ENCODE data around the gene TSKU.
"Not testable (repeated sequence)": the region's sequence is repeated elsewhere in the genome, so short reads cannot be mapped to it uniquely, and the experiment has no call there.

TSKU gene

DNA sequence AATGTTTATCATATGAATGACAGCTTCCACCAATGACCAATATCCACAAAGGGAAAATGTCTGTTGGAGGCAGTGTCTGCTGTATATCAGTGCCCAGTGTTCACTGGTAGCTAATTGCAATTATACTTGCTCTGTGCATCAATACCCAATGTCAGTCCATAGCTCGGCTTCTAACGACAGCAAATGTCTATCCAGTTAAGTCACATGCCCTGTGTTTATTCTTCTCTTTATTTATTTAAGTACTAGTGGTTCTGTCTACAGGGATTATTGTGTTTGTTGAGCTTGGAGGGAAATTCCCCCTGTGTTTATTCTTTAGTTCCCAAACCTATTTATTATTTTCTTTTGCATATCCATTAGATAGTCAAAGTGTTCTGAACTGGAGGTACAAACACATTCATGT lies 18.6 kb downstream of the TSKU start:
- peak; percentile 7 for DNase-seq (ENCODE audit: low spot score)

DNA sequence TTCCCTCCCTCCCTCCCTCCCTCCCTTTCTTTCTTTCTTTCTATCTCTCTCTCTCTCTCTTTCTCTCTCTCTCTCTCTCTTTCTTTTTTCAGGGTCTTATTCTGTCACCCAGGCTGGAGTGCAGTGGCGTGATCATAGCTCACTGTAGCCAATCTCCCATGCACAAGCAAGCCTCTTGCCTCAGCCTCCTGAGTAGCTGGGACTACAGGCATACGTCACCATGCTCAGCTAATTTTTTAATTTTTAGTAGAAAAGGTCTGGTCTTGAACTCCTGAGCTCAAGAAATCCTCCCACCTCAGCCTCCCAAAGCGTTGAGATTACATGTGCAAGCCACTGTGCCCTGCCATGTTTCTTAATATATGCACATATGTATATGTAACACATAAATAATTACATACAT lies 19.0 kb downstream of the TSKU start:
- no peak for DNase-seq (ENCODE audit: low spot score)

DNA sequence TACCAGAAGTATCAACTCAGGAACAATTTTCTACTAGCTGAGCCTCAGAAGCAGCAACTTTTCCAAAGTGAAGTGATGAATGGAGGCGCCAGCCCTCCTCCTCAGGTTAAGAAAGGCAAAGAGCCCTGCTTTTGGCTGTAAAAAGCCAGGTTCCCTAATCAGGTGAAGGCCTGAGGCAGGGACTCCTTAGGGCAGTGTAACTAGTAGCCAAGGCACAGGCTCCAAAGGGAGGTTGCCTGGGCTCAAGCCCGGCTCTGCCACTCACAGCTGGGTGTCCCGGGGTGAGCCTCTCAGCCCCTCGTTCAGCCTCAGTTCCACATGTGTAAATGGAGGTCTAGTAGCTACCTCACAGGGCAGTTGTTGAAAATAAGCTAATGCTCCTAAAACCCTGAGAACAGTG lies 19.5 kb downstream of the TSKU start:
- no peak for DNase-seq (ENCODE audit: low spot score)

DNA sequence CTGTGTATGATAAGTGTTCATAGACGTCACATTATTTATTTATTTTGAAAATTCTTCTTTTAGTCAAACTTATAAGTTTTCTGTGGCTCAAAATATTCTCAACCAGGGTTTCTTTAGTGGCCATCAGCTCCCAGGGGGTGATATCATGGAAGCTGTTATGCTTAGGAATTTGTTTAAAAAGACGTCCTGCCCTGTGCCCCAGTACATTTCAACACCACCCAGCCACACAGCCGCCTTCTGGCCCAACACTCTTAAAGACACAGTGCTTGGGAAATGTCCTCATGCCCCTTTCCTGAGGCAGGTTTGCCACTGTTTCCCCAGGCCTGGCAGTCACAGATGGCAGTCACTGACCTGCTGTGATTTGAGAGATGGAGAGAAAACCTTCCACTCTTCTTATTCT lies 19.9 kb downstream of the TSKU start:
- DNase-seq (ENCODE audit: low spot score) = peak; percentile 84

DNA sequence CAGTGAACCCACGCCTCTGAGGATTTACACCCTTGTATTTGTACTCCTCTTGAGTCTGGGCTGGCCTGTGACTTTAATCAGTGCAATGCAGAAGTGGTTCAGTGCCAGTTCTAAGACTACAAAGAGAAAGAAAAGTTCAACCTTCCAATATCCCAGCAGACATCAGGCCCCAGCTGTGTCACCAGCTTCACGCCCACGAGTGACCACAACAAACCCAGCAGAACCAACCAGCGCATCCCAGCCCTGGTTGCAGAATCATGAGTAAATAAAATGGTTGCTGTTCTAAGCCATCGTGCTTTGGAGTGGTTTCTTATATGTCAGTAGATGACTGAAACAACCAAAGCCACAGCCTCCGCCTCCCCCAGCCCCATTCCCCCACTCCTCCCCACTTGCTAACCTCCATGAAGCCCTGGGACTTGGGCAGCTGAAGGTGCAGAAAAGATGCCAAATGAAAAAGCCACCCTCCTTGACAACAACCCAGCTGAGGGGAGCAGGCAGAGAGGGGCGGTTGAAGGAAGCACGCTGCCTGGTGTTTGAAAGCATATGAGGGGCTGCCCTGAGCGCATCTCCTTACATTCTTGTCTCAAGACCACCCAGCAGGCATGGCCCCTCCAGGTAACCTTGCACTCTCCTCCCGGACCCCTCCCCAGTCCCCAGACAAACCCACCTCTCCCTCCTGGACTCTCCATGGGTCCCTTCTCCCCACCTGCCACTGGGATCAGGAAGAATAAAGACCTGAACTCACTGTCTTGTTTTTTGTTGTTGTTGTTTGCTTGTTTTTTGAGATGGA lies 20.9 kb downstream of the TSKU start:
- DNase-seq (ENCODE audit: low spot score) = peak; percentile 70

DNA sequence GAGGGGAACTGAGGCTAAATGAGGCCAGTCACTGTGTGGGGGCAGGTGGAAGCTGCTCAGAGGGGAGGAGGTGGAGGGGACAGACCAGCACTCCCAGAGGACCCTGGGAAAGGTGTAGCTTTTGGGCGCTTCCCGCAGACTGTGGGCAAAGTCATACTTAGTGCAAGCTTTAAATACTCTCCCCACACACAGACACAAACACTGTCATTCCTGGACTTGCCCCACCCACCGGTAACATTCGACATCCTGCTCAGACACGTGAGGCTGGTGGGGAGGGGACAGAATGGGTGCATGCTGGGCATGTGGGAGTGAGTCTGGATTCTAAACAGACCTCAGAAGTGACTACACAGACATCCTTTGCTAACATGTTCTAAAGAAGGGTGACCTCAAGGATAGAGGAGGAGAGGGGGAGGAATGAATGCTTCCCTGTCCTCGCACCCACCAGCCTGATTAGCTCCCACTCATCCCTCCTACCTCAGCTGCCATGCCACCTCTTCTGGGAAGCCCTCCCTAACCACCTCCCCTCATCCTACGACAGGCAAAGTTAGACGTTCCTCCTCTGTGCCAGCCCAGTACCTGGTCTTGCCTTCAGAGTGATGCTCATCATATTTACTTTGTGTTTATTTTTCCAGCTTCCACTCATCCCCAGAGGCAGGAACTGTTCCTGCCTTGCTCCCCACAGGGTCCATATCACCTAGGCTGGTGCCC lies 22.2 kb downstream of the TSKU start:
- peak; percentile 23 for DNase-seq (ENCODE audit: low spot score)

DNA sequence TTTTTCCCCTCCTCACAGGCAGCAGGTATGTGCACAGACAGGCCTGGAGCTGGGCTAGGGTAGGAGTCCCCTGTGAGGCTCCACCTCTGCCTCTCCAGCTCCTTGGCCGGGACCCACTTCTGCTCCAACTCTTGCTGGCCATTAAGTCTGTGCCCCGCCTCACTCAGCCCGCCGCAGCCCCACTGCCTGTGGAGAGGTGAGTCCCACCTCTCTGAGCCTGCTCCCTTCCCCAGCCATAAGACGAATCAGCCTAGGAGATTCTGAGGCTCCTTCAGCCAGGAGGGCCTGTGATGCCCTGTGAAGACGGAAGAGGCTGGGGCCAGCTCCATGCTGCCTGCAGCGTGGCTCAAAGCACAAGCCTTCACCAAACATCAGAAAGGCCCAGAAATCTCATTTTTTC lies 23.0 kb downstream of the TSKU start:
- no peak for DNase-seq (ENCODE audit: low spot score)

DNA sequence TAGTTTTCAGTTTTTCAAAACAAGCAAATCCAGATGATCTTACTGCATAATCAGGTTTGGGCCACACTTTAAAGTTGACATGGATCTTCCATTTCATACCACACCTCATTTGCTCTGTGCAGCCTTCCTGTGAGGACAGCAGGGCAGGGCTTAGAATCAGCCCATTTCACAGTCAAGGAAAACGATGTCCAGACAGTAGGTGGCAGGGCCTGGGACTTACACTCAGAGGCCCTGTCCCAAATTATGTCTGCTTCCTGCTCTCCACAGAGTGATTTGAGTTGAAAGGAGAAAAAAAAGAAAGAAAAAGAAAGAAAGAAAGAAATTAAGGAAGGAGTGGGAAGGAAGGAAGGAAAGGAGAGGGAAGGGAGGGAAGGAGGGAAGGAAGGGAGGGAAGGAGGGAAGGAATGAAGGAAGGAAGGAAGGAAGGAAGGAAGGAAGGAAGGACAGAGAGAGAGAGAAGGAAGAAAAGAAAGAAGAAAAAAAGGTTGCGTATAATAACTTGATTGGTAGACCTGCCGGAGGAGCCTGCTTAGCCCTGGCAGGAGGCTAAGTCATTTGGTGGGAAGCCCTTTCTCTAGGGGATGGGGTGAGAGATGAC lies 23.6 kb downstream of the TSKU start:
- DNase-seq (ENCODE audit: low spot score) = no peak

DNA sequence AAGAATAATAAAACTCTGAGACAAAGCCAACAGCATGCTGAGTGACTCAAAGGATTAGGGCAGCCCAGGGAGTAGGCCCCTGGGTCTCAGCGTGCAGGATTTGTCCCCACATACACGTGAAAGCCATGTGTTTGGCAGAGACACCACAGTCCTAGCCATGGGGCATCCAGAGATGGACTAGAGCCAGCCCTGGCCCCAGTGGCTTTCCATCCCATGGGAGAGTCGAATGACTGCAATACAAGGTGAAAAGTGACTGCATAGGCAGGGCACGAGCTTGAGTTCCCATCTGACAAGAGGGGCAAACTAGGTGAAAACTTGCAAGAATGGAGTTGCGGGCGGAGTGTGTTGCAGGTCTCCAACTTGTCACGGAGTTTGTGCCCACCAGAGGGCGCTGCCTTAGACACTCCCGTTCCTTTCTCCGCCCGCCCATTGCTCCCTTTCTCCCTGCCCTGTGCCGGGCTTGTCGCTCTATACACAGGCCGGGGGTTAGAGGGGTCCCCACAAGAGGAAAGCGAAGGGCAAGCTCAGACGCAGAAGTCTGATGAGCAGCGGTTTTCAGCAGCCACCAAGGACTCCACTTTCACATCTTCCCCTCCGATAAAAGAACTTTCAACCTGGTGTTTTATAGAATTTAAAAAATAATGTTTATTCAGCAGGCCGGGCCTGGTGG lies 24.2 kb downstream of the TSKU start:
- DNase-seq (ENCODE audit: low spot score) = peak; percentile 85

DNA sequence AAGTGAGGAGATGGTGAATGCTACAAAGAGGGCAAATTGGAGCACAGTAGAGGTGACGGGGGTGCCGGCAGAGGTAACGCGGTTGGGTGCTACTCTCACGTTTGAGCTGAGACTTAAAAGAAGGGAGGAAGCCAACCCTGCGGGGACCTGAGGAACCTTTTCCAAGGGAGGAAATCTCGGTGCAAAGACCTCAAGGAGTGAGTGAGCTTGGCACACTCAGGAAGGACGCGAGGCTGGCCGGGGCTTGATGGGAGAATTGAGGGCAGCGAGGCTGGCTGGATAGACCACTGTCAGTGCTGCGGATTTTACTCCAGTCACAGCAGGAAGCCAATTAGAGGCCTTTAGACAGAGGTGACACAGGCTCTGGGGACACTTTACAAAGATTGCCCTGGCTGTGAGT lies 25.0 kb downstream of the TSKU start:
- DNase-seq (ENCODE audit: low spot score) = no peak

DNA sequence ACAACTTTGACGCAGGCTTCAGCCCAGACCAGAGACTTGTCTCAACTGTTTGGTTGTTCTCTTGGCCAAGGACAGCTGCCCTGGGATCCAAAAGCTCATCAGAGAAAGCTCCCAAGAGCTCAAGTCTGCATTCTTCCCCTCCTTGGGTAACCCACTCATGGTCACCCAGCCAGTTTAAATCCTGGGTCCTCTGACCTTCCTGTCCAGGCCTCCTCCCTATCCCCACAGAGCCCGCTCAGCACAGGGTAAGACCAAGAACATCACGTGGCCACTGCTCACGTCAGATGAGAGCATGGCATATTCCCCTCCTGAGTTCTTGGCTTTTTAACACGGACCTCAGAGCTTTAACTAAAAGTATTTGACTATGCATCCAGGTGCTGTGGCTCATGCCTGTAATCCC lies 25.8 kb downstream of the TSKU start:
- no peak for DNase-seq (ENCODE audit: low spot score)

DNA sequence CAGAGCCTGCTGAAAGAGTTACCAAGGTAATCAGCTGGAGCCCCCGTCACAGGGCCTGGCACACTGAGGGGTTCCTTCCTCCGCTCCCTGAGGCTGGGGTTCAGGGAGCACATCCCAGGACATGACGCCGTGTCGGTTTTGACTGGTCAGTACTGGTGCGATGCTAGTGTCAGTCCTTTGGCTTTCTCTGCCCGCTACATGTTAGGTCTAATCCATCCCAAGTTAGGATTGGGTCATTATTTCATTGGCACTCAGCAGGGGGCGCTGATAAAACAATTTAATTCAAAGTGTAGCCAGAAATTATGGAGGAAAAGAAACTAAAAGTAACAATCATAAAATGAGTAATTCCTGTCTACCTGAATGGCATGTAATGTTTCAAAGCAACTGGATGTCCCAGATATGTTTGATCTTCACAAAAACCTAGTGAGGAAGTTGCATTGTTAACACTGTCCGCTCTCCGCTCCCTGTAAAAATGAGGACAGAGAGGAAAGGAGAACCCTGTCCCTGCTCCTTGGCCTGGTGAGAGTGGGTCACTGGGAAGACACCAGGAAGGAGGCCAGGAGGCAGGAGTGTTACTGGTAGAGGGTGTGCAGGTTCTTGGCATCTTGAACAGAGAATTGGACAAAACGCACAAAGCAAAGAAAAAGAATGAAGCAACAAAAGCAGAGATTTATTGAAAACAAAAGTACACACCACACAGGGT lies 27.1 kb downstream of the TSKU start:
- DNase-seq (ENCODE audit: low spot score) = peak; percentile 49

DNA sequence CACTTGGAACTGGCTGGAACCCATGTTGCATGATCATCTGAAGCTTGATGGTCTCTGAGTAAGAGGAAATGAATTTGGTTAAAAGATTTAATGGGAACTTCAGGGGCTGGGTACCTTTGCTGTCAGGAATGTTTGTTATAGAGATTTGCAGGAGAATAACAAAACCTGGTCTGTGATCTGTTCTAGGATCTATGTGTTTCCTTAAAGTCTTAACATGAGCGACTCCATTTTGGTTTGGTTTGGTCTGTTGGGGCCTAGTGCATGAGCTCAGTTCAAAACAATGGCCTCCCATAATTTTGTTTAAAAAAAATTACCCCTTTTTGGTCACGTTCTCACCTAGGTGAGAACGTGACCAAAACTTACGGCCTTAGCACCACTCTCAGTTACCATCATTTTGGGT lies 28.1 kb downstream of the TSKU start:
- no peak for DNase-seq (ENCODE audit: low spot score)

DNA sequence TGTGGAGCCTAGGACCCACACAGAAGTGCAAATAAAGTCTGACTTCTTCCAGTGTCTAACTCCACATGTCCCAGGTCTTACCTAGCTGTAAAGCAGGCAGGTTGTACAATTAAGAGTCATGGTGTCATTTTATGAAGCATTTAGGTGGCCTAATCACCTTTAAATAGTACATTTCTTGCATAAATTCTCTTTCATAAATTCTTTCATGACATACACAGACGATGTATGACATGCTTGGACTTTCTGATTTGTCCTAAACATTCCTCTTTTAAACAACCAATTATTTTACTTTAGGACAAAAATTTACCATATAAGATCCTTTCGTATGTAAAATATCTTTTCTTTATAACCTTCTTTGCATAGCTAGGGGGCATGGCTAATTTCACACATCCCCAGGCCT lies 31.3 kb downstream of the TSKU start:
- no peak for DNase-seq (ENCODE audit: low spot score)

DNA sequence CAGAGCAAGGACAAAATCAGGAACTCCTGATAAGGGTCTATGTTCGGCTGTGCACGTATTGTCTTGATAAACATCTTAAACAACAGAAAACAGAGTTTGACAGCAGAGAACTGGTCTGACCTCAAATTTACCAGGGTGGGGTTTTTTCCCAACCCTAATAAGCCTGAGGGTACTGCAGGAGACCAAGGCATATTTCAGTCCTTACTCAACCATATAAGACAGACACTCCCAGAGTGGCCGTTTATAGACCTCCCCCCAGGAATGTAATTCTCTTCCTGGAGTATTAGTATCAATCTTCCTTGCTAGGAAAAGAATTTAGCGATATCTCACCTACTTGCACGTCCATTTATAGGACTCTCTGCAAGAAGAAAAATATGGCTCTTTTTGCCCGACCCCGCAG lies 32.5 kb downstream of the TSKU start:
- DNase-seq (ENCODE audit: low spot score) = not testable (repeated sequence)

DNA sequence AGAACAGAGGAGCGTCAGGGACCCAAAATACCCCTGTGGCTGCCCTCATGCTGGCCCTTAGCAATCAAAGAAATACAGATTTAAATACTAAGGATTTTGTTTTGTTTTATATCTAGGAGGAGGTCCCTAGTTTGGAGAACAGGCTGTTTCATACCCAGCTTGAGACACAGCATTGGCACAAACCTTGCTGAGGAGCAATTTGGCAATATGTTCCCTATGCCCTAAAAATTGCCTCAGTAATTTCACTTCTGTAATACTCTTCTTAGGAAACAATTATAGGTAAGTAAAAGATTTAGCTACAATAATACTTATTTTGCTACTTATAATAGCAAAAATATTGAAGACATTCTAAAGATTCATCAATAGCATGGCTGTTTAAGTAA lies 37.0 kb downstream of the TSKU start:
- no peak for DNase-seq (ENCODE audit: low spot score)

DNA sequence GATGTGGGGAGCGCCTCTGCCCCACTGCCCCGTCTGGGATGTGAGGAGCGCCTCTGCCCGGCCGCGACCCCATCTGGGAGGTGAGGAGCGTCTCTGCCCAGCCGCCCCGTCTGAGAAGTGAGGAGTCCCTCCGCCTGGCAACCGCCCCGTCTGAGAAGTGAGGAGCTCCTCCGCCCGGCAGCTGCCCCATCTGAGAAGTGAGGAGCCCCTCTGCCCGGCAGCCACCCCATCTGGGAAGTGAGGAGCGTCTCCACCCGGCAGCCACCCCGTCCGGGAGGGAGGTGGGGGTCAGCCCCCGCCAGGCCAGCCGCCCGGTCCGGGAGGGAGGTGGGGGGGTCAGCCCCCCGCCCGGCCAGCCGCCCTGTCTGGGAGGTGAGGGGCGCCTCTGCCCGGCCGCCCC lies 38.2 kb downstream of the TSKU start:
- DNase-seq (ENCODE audit: low spot score) = not testable (repeated sequence)

DNA sequence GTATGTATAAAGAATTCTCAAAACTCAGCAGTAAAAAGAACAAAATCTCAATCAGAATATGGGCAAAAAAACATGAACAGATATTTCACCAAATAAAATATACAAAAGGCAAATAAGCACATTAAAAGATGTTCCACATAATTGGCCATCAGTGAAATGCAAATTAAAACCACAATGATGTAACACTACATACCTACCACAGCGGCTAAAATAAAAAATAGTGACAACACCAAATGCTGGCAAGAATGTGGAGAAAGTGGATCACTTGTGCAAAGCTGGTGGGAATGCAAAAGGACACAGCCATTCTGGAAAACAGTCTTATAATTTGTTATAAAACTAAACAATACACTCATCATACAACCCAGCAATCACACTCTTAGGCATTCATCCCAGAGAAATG lies 39.2 kb downstream of the TSKU start:
- DNase-seq (ENCODE audit: low spot score) = no peak

DNA sequence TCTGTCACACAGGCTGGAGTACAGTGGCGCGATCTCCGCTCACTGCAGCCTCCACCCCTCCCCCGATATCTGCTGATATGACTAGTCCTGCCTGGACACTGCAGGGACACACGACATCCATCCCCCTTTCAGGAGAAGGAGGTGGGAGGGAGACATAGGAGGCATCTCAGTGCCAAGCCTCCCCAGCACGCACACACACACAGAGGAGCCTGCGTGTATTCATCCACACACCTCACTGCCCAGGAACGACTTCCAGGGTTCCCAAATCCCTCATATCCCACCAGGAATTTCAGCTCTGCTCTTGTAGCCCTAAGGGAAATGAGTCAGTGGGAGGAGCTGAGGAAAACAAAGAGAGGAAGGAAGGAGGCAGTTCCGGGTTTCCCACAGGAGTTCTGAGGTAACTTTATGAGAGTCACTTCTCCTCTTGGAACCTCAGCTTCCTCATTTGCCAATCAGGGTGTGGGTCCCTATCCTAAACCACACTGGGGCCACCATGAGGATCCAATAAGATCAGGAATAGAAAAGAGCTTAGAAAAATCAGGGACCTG lies 40.4 kb downstream of the TSKU start:
- no peak for DNase-seq (ENCODE audit: low spot score)

DNA sequence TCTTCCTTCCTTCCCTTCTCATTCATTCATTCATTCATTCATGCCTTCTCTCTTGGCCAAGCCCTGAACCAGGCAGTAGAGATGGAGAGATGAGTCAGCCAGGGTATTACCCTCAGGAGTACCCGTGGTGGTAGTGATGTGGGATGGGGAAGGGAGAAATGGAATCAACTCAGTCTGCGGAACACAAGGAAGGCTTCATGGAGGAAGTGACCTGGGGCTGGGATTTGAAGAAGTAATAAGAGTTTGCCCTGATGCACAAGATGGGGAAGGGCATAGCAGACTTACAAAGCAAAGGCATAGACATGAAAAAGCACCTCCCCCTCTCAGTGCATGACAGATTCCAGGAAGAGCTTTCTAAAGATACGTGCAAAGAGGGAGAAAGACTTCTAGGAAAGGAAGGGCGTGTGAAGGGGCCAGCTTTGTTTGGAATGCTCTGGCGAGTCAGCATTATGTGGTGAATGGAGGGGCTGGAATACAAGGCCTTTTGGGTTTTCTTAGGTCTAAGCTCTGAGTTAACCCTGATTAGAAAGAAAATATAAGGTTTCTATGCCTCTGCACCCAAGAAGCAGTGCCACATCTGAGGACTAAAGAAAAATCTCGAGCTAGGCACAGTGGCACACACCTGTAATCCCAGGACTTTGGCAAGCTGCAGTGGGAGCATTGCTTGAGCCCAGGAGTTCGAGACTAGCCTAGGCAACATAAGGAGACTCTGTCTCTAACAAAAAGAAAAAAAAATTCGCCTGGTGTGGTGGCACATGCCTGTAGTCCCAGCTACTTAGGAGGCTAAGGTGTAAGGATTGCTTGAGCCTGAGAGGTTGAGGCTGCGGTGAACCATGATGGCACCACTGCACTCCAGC lies 41.2 kb downstream of the TSKU start:
- DNase-seq (ENCODE audit: low spot score) = no peak
